C4-2B (cell line): ENCODE data around the gene CRACR2B.

Experiments
- H3K27ac ChIP-seq: fragments of 450-650 bp; 2 replicates; pipeline ENCODE4 v1.5.1; 2017
- CTCF ChIP-seq: fragments of 450-650 bp; conservative IDR thresholded peaks from 2 replicates; pipeline ENCODE4 v1.5.1; 2017; ENCODE audit warnings: mild to moderate bottlenecking
- ZFX ChIP-seq: fragments of 450-650 bp; IDR thresholded peaks from 2 replicates; pipeline ENCODE4 v1.6.1; 2017

Gene CRACR2B

GRCh38 chr11:852762-853161 is 25.0 kb downstream of the CRACR2B start:
- no peak overlapping the region for H3K27ac ChIP-seq
- no peak for TF ChIP-seq CTCF
- no peak for TF ChIP-seq ZFX

- TF ChIP-seq CTCF (no peak), ZFX (no peak)
- no peak overlapping the region for H3K27ac ChIP-seq
These were observed 26.1 kb downstream of the CRACR2B start for GRCh38 chr11:853682-854448.

GRCh38 chr11:854601-855329 is 27.0 kb downstream of the CRACR2B start:
- TF ChIP-seq CTCF (no peak), ZFX (no peak)
- no peak overlapping the region for H3K27ac ChIP-seq

GRCh38 chr11:855330-855674 is 27.6 kb downstream of the CRACR2B start:
- no peak overlapping the region for H3K27ac ChIP-seq
- no peak for TF ChIP-seq CTCF
- no peak for TF ChIP-seq ZFX

- TF ChIP-seq ZFX (no peak), CTCF (no peak)
- no peak overlapping the region for H3K27ac ChIP-seq
These were observed 28.1 kb downstream of the CRACR2B start for GRCh38 chr11:855796-856195.

- TF ChIP-seq CTCF: no peak
- TF ChIP-seq ZFX: no peak
These were observed 28.7 kb downstream of the CRACR2B start for GRCh38 chr11:856397-856796.

DNA sequence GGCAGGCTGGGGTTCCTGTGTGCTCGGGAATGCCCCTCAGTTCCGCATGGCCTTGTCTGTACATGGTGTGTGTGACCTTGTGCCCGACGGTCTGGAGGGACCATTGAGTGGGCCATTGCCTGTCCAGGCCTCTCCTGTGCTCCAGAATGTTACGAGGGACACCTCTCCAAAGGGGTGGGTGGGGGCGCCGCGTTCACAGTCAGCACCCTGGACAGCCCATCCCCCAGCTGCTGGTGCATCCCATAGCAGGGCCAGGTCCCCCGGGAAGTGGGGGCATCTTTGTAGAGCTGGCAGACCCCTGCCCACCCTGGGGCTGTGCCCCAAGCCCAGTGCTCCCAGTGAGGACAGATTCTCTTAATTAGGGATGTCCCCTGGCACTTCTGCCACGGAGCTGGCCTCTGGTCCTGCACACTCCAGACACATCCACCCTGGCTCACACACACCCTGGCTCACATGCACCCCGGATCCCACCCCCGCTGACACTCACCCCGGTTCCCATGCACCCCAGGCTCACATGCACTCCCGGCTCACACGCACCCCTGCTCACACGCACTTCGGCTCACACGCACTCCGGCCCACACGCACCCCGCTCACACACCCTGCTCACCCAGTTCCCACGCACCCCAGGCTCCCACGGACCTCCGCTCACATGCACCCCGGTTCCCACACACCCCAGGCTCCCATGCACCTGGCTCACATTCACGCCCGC is 30.5 kb downstream of the CRACR2B start:
- TF ChIP-seq ZFX: no peak
- no peak for TF ChIP-seq CTCF
- H3K27ac ChIP-seq: no peak overlapping the region

More at GRCh38 chr11:856397-856796, 28.7 kb downstream of the CRACR2B start:
- no peak overlapping the region for H3K27ac ChIP-seq
